Mesenchymal stem cell (in vitro differentiated cells and primary cell): ENCODE measurements around the gene OVCA2.

Experiments
- DNase-seq: peaks from one replicate; pipeline ENCODE4 v3.0.0-alpha.2; 2013
- H2AFZ ChIP-seq: one replicate; pipeline ENCODE4 v1.6.1; 2013; ENCODE audit warnings: low read depth, mild to moderate bottlenecking, control low read depth, inconsistent platforms, low read length, moderate library complexity
- H2AK5ac ChIP-seq: 2 replicates; pipeline ENCODE4 v1.6.1; 2013; ENCODE audit warnings: low read length, moderate library complexity, mild to moderate bottlenecking, inconsistent platforms; ENCODE audit not compliant: severe bottlenecking
- H2BK120ac ChIP-seq: one replicate; pipeline ENCODE4 v1.6.1; 2013; ENCODE audit warnings: low read depth, mild to moderate bottlenecking, inconsistent platforms, low read length, moderate library complexity
- H2BK12ac ChIP-seq, 2 experiments: one replicate each; pipeline ENCODE4 v1.6.1; 2013; ENCODE audit warnings: inconsistent platforms in 2 of 2, low read length in 2 of 2, mild to moderate bottlenecking in 2 of 2, moderate library complexity in 2 of 2, control low read depth in 1 of 2
- H2BK15ac ChIP-seq: one replicate; pipeline ENCODE4 v1.6.1; 2013; ENCODE audit warnings: mild to moderate bottlenecking, low read depth, inconsistent platforms; ENCODE audit not compliant: poor library complexity, severe bottlenecking
- H2BK5ac ChIP-seq: 2 replicates; pipeline ENCODE4 v1.6.1; 2013; ENCODE audit warnings: low read depth, mild to moderate bottlenecking, low read length, control low read depth, inconsistent platforms; ENCODE audit not compliant: poor library complexity, severe bottlenecking
- H3K14ac ChIP-seq, 2 experiments: one replicate each; pipeline ENCODE4 v1.6.1; 2013; ENCODE audit warnings: inconsistent platforms in 2 of 2, low read length in 2 of 2, control low read depth in 1 of 2, mild to moderate bottlenecking in 1 of 2, moderate library complexity in 1 of 2
- H3K18ac ChIP-seq, 2 experiments: one replicate each; pipeline ENCODE4 v1.6.1; 2013; ENCODE audit warnings: inconsistent platforms in 2 of 2, low read length in 2 of 2, control low read depth in 1 of 2, low read depth in 1 of 2, mild to moderate bottlenecking in 1 of 2
- H3K23ac ChIP-seq, 2 experiments: one replicate each; pipeline ENCODE4 v1.6.1; 2013; ENCODE audit warnings: inconsistent platforms in 2 of 2, low read length in 2 of 2, mild to moderate bottlenecking in 2 of 2, moderate library complexity in 2 of 2, control low read depth in 1 of 2
- H3K27ac ChIP-seq: 2 replicates; pipeline ENCODE4 v1.5.1; 2013; ENCODE audit warnings: mild to moderate bottlenecking, moderate library complexity, low read length, control low read depth, inconsistent platforms; ENCODE audit not compliant: poor library complexity, severe bottlenecking
- H3K27me3 ChIP-seq, 2 experiments: 2 replicates each; pipeline versions ENCODE4 v1.6.1 to v1.7.0; 2013; ENCODE audit warnings: low read length in 2 of 2, mild to moderate bottlenecking in 2 of 2, moderate library complexity in 2 of 2, control low read depth in 1 of 2, inconsistent platforms in 1 of 2; ENCODE audit not compliant: control insufficient read depth in 1 of 2, insufficient read depth in 1 of 2
- H3K36me3 ChIP-seq, 2 experiments: 2 replicates each; pipeline versions ENCODE4 v1.6.1 to v1.7.0; 2013; ENCODE audit warnings: low read length in 2 of 2, control low read depth in 1 of 2, inconsistent platforms in 1 of 2, low read depth in 1 of 2, mild to moderate bottlenecking in 1 of 2; ENCODE audit not compliant: insufficient read depth in 2 of 2, control insufficient read depth in 1 of 2
- H3K4ac ChIP-seq, 2 experiments: one replicate each; pipeline ENCODE4 v1.6.1; 2013; ENCODE audit warnings: inconsistent platforms in 2 of 2, low read length in 2 of 2, mild to moderate bottlenecking in 2 of 2, moderate library complexity in 2 of 2, control low read depth in 1 of 2, low read depth in 1 of 2
- H3K4me1 ChIP-seq: 2 replicates; pipeline ENCODE4 v1.6.1; 2013; ENCODE audit warnings: low read depth, low read length, control low read depth; ENCODE audit not compliant: control insufficient read depth, insufficient read depth
- H3K4me2 ChIP-seq: 2 replicates; pipeline ENCODE4 v1.6.1; 2013; ENCODE audit warnings: low read length, mild to moderate bottlenecking, inconsistent platforms; ENCODE audit not compliant: poor library complexity, severe bottlenecking
- H3K4me3 ChIP-seq, 2 experiments: 2 replicates each; pipeline versions ENCODE4 v1.5.1 to v1.7.0; 2013; ENCODE audit warnings: low read length in 2 of 2, mild to moderate bottlenecking in 2 of 2, control low read depth in 1 of 2, low read depth in 1 of 2; ENCODE audit not compliant: insufficient read depth in 1 of 2
- H3K79me1 ChIP-seq: replicated peaks from 2 replicates; pipeline ENCODE4 v1.6.1; 2013; ENCODE audit warnings: mild to moderate bottlenecking, control low read depth, low read length, inconsistent platforms; ENCODE audit not compliant: poor library complexity, severe bottlenecking
- H3K9ac ChIP-seq: 2 replicates; pipeline ENCODE4 v1.7.0; 2013; ENCODE audit warnings: mild to moderate bottlenecking, low read length, moderate library complexity
- H3K9me3 ChIP-seq: 2 replicates; pipeline ENCODE4 v1.7.0; 2013; ENCODE audit warnings: mild to moderate bottlenecking, low read length; ENCODE audit not compliant: control insufficient read depth
- H4K8ac ChIP-seq: one replicate; pipeline ENCODE4 v1.6.1; 2013; ENCODE audit warnings: inconsistent platforms, mild to moderate bottlenecking, low read length, moderate library complexity
- H4K91ac ChIP-seq: one replicate; pipeline ENCODE4 v1.6.1; 2013; ENCODE audit warnings: mild to moderate bottlenecking, low read length, inconsistent platforms
- whole genome bisulfite sequencing: methylation state at CpG from one replicate; pipeline ENCODE4 v1.1.7; 2013; ENCODE audit warnings: mixed read lengths; 5-methylcytosine and 5-hydroxymethylcytosine counted together

The OVCA2 gene

GRCh38 chr17:2004435-2004952 is 37.3 kb upstream of the OVCA2 start:
- Histone ChIP-seq H2AK5ac (no peak overlapping the region), H3K9ac (no peak overlapping the region), H4K91ac (no peak overlapping the region), H3K4me3 (no peak overlapping the region), H3K4ac (no peak overlapping the region), H3K79me1 (no peaks in the 10 kb centered on the region), H3K36me3 (no peaks in the 10 kb centered on the region), H3K9me3 (no peaks in the 10 kb centered on the region), H2AFZ (no peak overlapping the region), H2BK12ac (no peak overlapping the region), H3K23ac (no peak overlapping the region), H2BK5ac (no peak overlapping the region), H4K8ac (no peak overlapping the region), H3K27ac (no peak overlapping the region), H3K4me1 (peaks cover 13% of the 10 kb centered on the region), H2BK120ac (no peak overlapping the region), H3K27me3 (no peaks in the 10 kb centered on the region), H2BK15ac (no peak overlapping the region), H3K4me2 (no peak overlapping the region), H3K14ac (no peak overlapping the region), H3K18ac (no peak overlapping the region)
- 87% methylated on average over 12 of the region's 12 CpGs for WGBS
- DNase-seq: no peak

DNA sequence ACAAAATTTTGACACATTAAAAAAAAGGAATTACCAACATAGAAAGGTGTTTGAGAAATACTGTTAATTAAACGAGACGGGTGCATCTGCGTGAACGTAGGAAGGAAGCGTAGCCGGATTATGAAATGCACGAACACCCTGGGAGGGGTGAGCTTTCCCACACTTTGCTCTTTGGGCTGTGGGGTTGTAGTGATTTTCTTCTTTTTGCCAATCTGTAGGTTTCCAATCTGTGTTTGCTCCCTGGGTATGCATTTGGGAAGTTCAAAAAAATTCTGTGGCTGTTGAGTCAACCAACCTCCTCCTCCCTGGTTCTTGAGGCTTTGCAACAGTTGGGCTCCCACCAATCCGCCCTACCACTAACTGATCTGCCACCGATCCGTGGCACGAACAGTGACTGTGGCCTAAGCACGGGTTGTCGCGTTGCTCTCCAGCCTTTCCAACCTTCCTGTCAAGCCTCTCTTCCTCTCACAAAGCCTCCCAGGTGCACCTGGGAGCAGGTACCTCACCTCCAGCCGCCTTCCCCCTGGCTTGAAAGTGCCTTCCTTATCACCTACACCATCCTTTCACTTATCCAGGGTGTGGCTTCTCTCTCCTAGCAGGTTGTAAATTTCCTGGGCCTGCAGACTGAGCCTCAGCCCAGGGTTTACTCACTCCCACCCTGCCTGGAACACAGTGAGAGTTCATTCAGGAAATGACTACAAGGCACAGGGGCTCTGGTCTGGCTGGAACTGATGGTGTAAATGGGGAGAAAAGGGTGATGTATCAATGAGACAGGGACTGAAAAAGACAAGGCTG is 33.3 kb upstream of the OVCA2 start:
- Histone ChIP-seq H3K4ac (no peak overlapping the region), H3K4me2 (no peak overlapping the region), H2AFZ (no peak overlapping the region), H2BK5ac (no peak overlapping the region), H3K36me3 (no peaks in the 10 kb centered on the region), H2BK12ac (no peak overlapping the region), H3K4me1 (peaks cover 12% of the 10 kb centered on the region), H4K8ac (no peak overlapping the region), H3K14ac (no peak overlapping the region), H3K23ac (no peak overlapping the region), H2AK5ac (peak overlapping the region; percentile 31), H2BK15ac (no peak overlapping the region), H3K79me1 (no peaks in the 10 kb centered on the region), H3K27me3 (no peaks in the 10 kb centered on the region), H3K4me3 (no peak overlapping the region), H3K27ac (no peak overlapping the region), H4K91ac (no peak overlapping the region), H3K9me3 (no peaks in the 10 kb centered on the region), H2BK120ac (no peak overlapping the region), H3K18ac (no peak overlapping the region), H3K9ac (no peak overlapping the region)
- DNase-seq: no peak
- 93% methylated on average over 15 of the region's 15 CpGs for WGBS

GRCh38 chr17:2009737-2010136 is 32.1 kb upstream of the OVCA2 start:
- no peak overlapping the region for H3K27ac ChIP-seq
- H3K4me2 ChIP-seq: no peak overlapping the region
- no peak overlapping the region for H2BK5ac ChIP-seq
- 93% methylated on average over 10 of the region's 10 CpGs for WGBS
- H3K23ac ChIP-seq: no peak overlapping the region
- H3K4me1 ChIP-seq: peaks cover 13% of the 10 kb centered on the region
- H3K27me3 ChIP-seq: peaks cover 0 to 3% of the 10 kb centered on the region in 2 experiments
- no peak overlapping the region for H2BK12ac ChIP-seq
- H2AFZ ChIP-seq: no peak overlapping the region
- H2AK5ac ChIP-seq: no peak overlapping the region
- no peaks in the 10 kb centered on the region for H3K36me3 ChIP-seq
- H2BK120ac ChIP-seq: no peak overlapping the region
- H3K4ac ChIP-seq: no peak overlapping the region
- H3K79me1 ChIP-seq: no peaks in the 10 kb centered on the region
- no peak overlapping the region for H3K14ac ChIP-seq
- no peak overlapping the region for H3K4me3 ChIP-seq
- no peak overlapping the region for H2BK15ac ChIP-seq
- H3K9ac ChIP-seq: no peak overlapping the region
- no peak for DNase-seq
- no peak overlapping the region for H4K8ac ChIP-seq
- no peak overlapping the region for H3K18ac ChIP-seq
- no peaks in the 10 kb centered on the region for H3K9me3 ChIP-seq
- no peak overlapping the region for H4K91ac ChIP-seq

DNA sequence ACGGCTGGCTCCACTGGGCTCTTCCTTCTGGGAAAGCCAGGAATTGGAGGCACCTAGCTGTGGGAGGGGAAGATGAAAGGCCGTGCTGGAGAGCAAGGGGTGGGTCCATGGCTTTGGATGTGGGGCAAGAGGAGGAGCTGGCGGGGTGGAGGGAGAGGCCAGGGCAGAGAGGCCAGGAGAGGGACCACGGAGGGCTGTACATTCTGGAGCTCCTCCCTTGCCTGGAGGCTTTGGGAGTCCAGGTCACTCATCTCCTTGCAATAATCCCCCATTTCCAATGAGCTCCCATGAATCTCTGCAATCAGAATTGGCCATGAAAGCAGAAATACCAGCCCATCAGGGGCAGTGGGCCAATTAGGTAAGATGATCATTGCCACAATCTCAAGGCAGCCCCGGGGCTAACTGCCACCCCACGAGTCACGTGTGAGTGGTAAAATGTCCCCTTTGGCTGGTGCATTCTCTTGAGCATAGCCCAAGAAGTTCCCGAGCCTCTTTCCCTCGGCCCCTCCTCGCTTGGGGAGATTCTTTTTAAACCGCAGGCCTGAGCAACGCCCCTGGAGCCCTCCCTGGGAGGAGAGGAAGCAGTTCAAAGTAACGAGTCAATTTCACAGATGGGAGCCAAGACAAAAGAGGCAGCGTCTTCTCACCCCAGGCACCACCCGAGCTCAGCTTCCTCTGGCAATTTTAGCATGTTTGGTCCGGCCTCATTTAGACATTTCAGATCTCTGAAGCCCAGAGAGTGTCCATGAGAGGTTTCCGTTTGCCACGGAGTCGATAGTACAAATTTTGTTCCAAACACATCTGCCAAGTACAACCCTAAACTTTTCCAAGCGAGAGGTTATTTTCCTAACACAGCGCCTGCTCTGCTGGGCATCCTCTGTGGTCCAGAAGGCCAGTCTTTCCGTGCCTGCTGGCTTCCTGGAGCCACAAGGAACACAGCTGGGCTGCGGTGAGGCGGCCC is 30.1 kb upstream of the OVCA2 start:
- Histone ChIP-seq H4K8ac (no peak overlapping the region), H3K4me1 (peaks cover 16% of the 10 kb centered on the region), H2AFZ (no peak overlapping the region), H2BK120ac (no peak overlapping the region), H3K23ac (no peak overlapping the region), H3K4me2 (no peak overlapping the region), H2BK12ac (no peak overlapping the region), H3K27ac (peak overlapping the region; percentile 12), H2AK5ac (no peak overlapping the region), H4K91ac (peak overlapping the region; percentile 11), H3K14ac (no peak overlapping the region), H3K27me3 (peaks cover 13 to 17% of the 10 kb centered on the region in 2 experiments), H2BK5ac (no peak overlapping the region), H2BK15ac (peak overlapping the region; percentile 62), H3K36me3 (peaks cover 0 to 3% of the 10 kb centered on the region in 2 experiments), H3K79me1 (no peaks in the 10 kb centered on the region), H3K9ac (peak overlapping the region; percentile 60), H3K4ac (no peak overlapping the region), H3K4me3 (peak overlapping the region in 1 of 2 experiments; percentile 58), H3K18ac (no peak overlapping the region), H3K9me3 (no peaks in the 10 kb centered on the region)
- WGBS: 36% methylated on average over 24 of the region's 24 CpGs
- no peak for DNase-seq
